AG09319 (cell line): ENCODE data around the gene ORMDL1.

Experiments used
- DNase-seq: peaks from one replicate; pipeline ENCODE4 v3.0.0-alpha.2; 2010; ENCODE audit warnings: low read depth; ENCODE audit errors: extremely low read depth
- CTCF ChIP-seq: IDR thresholded peaks from 2 replicates; pipeline ENCODE4 v1.5.1; 2011; ENCODE audit warnings: low read depth, mild to moderate bottlenecking, inconsistent platforms, low read length, moderate library complexity

The ORMDL1 gene

GRCh38 chr2:189783927-189784867 is at the start of gene ORMDL1, which contains the start of gene PMS1:
ORMDL1 (minus strand) TSS chr2:189784339; CDS start chr2:189782595, 1,744 bp downstream.
PMS1 (plus strand) TSS chr2:189784450; CDS start chr2:189791810, 7,360 bp downstream.
- TF ChIP-seq CTCF, result no peak
- DNase-seq, result peak; percentile 87

- TF ChIP-seq CTCF, result no peak
- DNase-seq, result no peak
Observed at GRCh38 chr2:189830510-189830909, 46.4 kb upstream of the ORMDL1 start.

- TF ChIP-seq CTCF, result no peak
- peak; percentile 27 for DNase-seq
Observed at GRCh38 chr2:189829102-189829833, 45.1 kb upstream of the ORMDL1 start.

- no peak for DNase-seq
- no peak for TF ChIP-seq CTCF
Observed at GRCh38 chr2:189826039-189826438, 41.9 kb upstream of the ORMDL1 start.

GRCh38 chr2:189824694-189825396 is 40.7 kb upstream of the ORMDL1 start:
- no peak for DNase-seq
- TF ChIP-seq CTCF, result no peak

GRCh38 chr2:189821953-189822748 is 38.0 kb upstream of the ORMDL1 start:
- DNase-seq, result peak; percentile 62
- TF ChIP-seq CTCF, result no peak
